Stomach (tissue), 4 donors: Measurements from ENCODE around the gene NRP1.

Experiments used
- CTCF ChIP-seq, 7 experiments: fragments of 450-650 bp in 4 of 7; fragments of 200-600 bp in 3 of 7; sonication (generic) in 3 of 7; IDR thresholded peaks; one replicate each; pipeline ENCODE4 v1.5.1; 2016 to 2019; ENCODE audit warnings: antibody characterized with exemption in 7 of 7, control low read depth in 2 of 7, mild to moderate bottlenecking in 1 of 7
- POLR2A ChIP-seq, 4 donors: fragments of 450-650 bp; IDR thresholded peaks; one replicate each; pipeline ENCODE4 v1.6.1; 2016; ENCODE audit warnings: antibody characterized with exemption in 4 of 4, control low read depth in 2 of 4, mild to moderate bottlenecking in 1 of 4, moderate library complexity in 1 of 4
- POLR2AphosphoS5 ChIP-seq, 3 donors: sonication (generic); formaldehyde crosslinking; IDR thresholded peaks; one replicate each; pipeline ENCODE4 v1.6.1; 2016; ENCODE audit warnings: antibody characterized with exemption in 3 of 3

- no peak for TF ChIP-seq CTCF (IDR thresholded peaks at IDR 0.05)
- no peak for TF ChIP-seq POLR2A (IDR thresholded peaks at IDR 0.05)
- TF ChIP-seq POLR2AphosphoS5 (IDR thresholded peaks at IDR 0.05) = peak in 2 of 3 donors; percentile 5 to 28
Observed at GRCh38 chr10:33145451-33146188, 188.8 kb downstream of the NRP1 start.
